WI38 (cell line): Measurements from ENCODE around the gene MCM3.

Experiments
- H3K4me3 ChIP-seq: 2 replicates; pipeline ENCODE4 v1.5.1; 2011; ENCODE audit warnings: low read depth, mild to moderate bottlenecking, control low read depth, low read length
- TF ChIP-seq, protein P1 (sequence below): IDR thresholded peaks from 2 replicates; pipeline ENCODE4 v1.5.1; 2012; ENCODE audit warnings: low read depth, mild to moderate bottlenecking, control low read depth, low read length

Gene MCM3

DNA sequence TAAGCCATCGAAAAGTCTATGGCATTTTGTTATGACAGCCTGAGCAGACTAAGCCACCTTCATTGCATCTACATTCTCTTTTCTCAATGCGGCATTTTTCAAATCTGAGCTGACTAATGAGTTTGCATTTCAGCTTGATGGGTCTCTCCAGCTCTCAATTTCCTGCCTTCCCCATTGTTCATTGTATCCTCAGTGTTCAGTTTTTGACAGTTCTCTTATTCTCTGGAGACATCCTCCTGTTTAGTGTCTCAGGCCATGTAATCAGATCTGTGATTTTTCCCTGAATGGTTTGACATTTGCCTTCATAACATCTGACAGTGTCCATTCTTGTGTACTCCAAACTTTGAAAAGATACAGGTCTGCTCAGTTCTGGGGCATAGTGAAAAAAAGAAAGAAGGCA lies 27.9 kb upstream of the MCM3 start:
- TF ChIP-seq, protein P1, sequence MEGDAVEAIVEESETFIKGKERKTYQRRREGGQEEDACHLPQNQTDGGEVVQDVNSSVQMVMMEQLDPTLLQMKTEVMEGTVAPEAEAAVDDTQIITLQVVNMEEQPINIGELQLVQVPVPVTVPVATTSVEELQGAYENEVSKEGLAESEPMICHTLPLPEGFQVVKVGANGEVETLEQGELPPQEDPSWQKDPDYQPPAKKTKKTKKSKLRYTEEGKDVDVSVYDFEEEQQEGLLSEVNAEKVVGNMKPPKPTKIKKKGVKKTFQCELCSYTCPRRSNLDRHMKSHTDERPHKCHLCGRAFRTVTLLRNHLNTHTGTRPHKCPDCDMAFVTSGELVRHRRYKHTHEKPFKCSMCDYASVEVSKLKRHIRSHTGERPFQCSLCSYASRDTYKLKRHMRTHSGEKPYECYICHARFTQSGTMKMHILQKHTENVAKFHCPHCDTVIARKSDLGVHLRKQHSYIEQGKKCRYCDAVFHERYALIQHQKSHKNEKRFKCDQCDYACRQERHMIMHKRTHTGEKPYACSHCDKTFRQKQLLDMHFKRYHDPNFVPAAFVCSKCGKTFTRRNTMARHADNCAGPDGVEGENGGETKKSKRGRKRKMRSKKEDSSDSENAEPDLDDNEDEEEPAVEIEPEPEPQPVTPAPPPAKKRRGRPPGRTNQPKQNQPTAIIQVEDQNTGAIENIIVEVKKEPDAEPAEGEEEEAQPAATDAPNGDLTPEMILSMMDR, result no peak
- no peak overlapping the region for H3K4me3 ChIP-seq

- no peak overlapping the region for H3K4me3 ChIP-seq
- TF ChIP-seq, protein P1, result no peak
Observed at GRCh38 chr6:52310932-52311331, 26.4 kb upstream of the MCM3 start.

DNA sequence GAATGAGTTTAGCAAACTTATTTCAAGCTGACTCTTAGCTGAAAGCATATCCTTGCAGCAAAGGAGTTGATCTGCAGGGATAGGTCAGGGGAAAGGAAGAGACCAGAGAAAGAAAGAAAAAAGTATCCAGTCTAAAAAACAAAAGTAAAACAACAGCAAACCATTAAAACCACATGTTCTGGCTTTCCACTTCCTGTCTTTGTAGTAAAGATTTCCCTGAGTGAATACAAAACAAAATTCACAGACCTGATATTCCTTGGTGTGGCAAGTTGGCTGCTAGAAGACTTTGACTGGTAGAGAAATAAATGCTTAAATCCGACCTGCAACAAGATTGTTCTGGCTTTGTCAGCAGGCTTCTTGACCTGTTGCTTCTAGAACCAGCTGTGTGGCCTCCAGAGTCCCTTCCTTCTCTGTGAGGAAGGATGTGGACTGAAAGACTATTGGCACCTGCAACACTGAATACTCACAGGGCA lies 23.4 kb upstream of the MCM3 start:
- no peak overlapping the region for H3K4me3 ChIP-seq
- TF ChIP-seq, protein P1, result no peak

DNA sequence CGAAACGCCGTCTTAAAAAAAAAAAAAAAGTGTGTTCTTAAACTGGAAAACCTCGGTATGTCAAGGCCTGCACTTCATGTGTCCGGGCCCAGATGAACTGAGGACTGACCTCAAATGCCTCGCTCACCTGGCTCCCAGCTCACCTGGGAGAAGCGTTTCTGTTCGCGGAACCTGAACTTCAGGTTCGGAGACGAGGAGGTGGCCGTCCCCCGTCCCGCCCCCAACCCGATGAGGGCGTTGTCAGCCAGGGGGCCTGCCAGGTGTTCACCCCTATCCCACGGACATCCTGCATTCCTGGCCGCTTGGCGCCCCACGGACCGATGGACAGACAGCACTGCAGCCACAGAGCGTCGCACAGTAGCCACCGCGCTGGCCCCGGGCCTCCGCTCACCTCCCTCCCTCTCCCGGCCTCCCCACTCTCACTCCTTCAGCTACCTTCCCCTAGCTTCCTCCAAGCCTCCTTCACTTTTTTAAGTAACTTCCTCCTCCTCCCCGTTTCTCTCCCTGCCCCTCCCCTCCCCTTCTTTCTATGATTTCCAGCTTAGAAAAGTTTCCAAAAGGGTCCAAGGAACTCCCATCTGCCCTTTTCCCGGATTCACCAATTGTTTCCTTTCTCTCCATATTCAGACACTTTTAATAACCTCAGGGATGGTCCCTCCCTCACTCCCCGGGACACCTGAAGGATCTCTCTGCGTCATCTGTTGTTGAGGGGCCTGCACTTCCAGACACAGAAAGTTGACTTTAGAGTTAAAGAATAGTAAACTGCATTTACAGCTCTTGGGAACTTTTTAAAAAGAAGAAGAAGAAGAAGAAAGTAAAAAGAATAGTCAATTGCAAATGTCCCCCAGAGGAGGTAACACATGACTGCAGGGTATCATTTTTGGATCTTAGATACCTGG lies 22.7 kb upstream of the MCM3 start:
- H3K4me3 ChIP-seq, result no peak overlapping the region
- TF ChIP-seq, protein P1, result no peak

DNA sequence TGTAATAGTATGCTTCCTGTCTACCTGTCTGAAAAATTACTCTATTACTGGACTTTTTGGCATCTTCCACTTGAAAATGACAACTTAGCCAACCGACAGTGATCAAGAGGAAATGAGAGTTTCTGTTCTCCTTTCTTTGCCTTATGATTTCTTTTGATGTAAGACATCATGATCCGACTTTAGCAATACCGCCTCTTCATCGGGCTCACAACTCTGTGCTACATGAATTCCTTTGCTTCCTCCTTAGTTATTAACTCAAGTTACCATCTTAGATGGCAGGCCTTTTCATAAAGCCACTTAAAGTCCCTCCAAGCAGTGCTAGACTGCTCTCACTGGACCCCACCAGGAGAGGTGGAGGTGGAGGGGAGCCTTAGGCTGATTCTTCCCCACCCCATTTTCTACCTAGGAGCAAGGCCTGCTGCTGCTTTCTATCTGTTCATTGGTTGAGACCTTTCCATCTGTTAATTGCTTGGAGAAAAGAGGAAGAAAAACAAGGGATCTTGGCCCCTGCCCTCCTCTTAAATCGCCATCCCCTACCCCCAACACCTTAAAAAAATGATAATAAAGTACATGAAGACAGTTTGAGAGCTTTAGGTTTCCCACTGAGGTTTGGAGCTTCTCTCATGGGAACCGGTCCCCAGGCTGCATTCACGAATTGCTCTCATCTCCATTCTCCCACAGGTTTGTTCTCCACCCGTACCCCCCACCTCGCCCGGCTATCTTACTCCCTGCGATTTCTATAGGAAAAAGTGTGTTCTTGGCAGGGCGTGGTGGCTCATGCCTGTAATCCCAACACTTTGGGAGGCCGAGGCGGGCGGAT lies 21.6 kb upstream of the MCM3 start:
- H3K4me3 ChIP-seq, result no peak overlapping the region
- TF ChIP-seq, protein P1, result no peak

DNA sequence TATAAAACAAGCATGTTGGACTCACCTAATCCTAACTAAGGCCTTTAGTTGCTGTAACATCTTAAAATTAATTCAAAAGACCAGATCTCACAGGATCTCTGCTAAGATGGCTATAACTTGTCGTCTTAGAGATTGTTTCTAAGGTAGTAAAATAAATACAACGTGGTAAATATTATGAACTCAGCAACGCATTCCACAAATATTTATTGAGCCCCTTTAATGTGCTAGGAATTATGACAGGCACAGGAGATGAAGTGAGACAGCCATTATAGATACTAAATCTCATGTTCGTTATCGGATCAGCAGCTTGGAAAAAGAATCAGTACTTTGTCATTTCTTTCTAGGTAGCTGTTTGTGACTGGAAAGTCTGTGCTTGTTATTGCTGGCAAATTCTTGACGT lies 20.9 kb upstream of the MCM3 start:
- H3K4me3 ChIP-seq, result no peak overlapping the region
- TF ChIP-seq, protein P1, result no peak
